Liver (tissue), 9 donors: ENCODE data around the gene VASH2. TPM values are rescaled to one million over a fixed set of nuclear protein-coding genes. Genes with fewer than 3 reads are reported as not detected.

Source experiments
- DNase-seq: peaks from one replicate; pipeline ENCODE4 v3.0.0-alpha.2; 2017; ENCODE audit warnings: low spot score
- H3K27ac ChIP-seq, 2 donors: one replicate each; pipeline ENCODE4 v1.7.0; 2013; ENCODE audit warnings: inconsistent platforms in 2 of 2, low read length in 2 of 2, control low read depth in 1 of 2, low read depth in 1 of 2, mild to moderate bottlenecking in 1 of 2
- H3K27me3 ChIP-seq, 4 donors: one replicate each; pipeline versions ENCODE4 v1.6.1 to v1.7.0; 2013; ENCODE audit warnings: low read length in 3 of 4, inconsistent platforms in 1 of 4, mild to moderate bottlenecking in 1 of 4, moderate library complexity in 1 of 4; ENCODE audit not compliant: control insufficient read depth in 4 of 4, insufficient read depth in 4 of 4
- H3K36me3 ChIP-seq, 4 donors: one replicate each; pipeline versions ENCODE4 v1.6.1 to v1.7.0; 2013; ENCODE audit warnings: low read length in 3 of 4, mild to moderate bottlenecking in 3 of 4, low read depth in 1 of 4, moderate library complexity in 1 of 4; ENCODE audit not compliant: control insufficient read depth in 4 of 4, insufficient read depth in 3 of 4
- H3K4me1 ChIP-seq, 4 donors: one replicate each; pipeline versions ENCODE4 v1.6.1 to v1.7.0; 2013; ENCODE audit warnings: low read length in 3 of 4, mild to moderate bottlenecking in 3 of 4, moderate library complexity in 1 of 4; ENCODE audit not compliant: control insufficient read depth in 4 of 4, insufficient read depth in 4 of 4
- H3K4me3 ChIP-seq, 3 donors: one replicate each; pipeline versions ENCODE4 v1.6.1 to v1.7.0; 2013; ENCODE audit warnings: low read length in 3 of 3, control low read depth in 1 of 3, low read depth in 1 of 3, mild to moderate bottlenecking in 1 of 3
- H3K9ac ChIP-seq, 2 donors: one replicate each; pipeline ENCODE4 v1.7.0; 2013; ENCODE audit warnings: low read length in 2 of 2, mild to moderate bottlenecking in 2 of 2, moderate library complexity in 2 of 2, control low read depth in 1 of 2, low read depth in 1 of 2
- H3K9me3 ChIP-seq, 4 donors: one replicate each; pipeline versions ENCODE4 v1.6.1 to v1.7.0; 2013; ENCODE audit warnings: low read length in 3 of 4; ENCODE audit not compliant: control insufficient read depth in 4 of 4
- ATF3 ChIP-seq: IDR thresholded peaks from 2 replicates; pipeline ENCODE4 v1.6.1; 2016; ENCODE audit warnings: antibody characterized with exemption
- CTCF ChIP-seq: fragments of 150-350 bp; IDR thresholded peaks from 2 replicates; pipeline ENCODE4 v1.5.1; 2017; ENCODE audit warnings: improper control_type of control experiment, low read depth, low read length; ENCODE audit not compliant: missing input control
- EGR1 ChIP-seq, 2 donors: IDR thresholded peaks; 2 replicates each; pipeline ENCODE4 v1.6.1; 2016 to 2018; ENCODE audit warnings: antibody characterized with exemption in 2 of 2, low read depth in 2 of 2
- FOXA1 ChIP-seq: IDR thresholded peaks from 2 replicates; pipeline ENCODE4 v1.6.1; 2016; ENCODE audit warnings: antibody characterized with exemption
- FOXA2 ChIP-seq: IDR thresholded peaks from 2 replicates; pipeline ENCODE4 v1.6.1; 2016; ENCODE audit warnings: antibody characterized with exemption
- GABPA ChIP-seq, 2 donors: IDR thresholded peaks in 1 of 2; conservative IDR thresholded peaks in 1 of 2; 2 replicates each; pipeline ENCODE4 v1.6.1; 2016; ENCODE audit warnings: antibody characterized with exemption in 2 of 2, mild to moderate bottlenecking in 1 of 2, moderate library complexity in 1 of 2
- HNF4A ChIP-seq, 2 donors: conservative IDR thresholded peaks; 2 replicates each; pipeline ENCODE4 v1.6.1; 2016; ENCODE audit warnings: antibody characterized with exemption in 2 of 2, mild to moderate bottlenecking in 2 of 2
- HNF4G ChIP-seq: IDR thresholded peaks from 2 replicates; pipeline ENCODE4 v1.6.1; 2016; ENCODE audit warnings: antibody characterized with exemption
- JUND ChIP-seq, 2 donors: IDR thresholded peaks; 2 replicates each; pipeline ENCODE4 v1.6.1; 2016; ENCODE audit warnings: antibody characterized with exemption in 2 of 2
- MAX ChIP-seq: IDR thresholded peaks from 2 replicates; pipeline ENCODE4 v1.6.1; 2016; ENCODE audit warnings: antibody characterized with exemption
- NR2F2 ChIP-seq: IDR thresholded peaks from 2 replicates; pipeline ENCODE4 v1.6.1; 2016; ENCODE audit warnings: antibody characterized with exemption
- RAD21 ChIP-seq, 2 donors: IDR thresholded peaks; 2 replicates each; pipeline ENCODE4 v1.6.1; 2016; ENCODE audit warnings: antibody characterized with exemption in 2 of 2, mild to moderate bottlenecking in 2 of 2
- REST ChIP-seq: IDR thresholded peaks from 2 replicates; pipeline ENCODE4 v1.6.1; 2016; ENCODE audit warnings: antibody characterized with exemption, mild to moderate bottlenecking
- RXRA ChIP-seq, 2 donors: IDR thresholded peaks; 2 replicates each; pipeline ENCODE4 v1.6.1; 2017 to 2018; ENCODE audit warnings: antibody characterized with exemption in 2 of 2, mild to moderate bottlenecking in 1 of 2
- SP1 ChIP-seq: IDR thresholded peaks from 2 replicates; pipeline ENCODE4 v1.6.1; 2018; ENCODE audit warnings: antibody characterized with exemption, mild to moderate bottlenecking
- TAF1 ChIP-seq: conservative IDR thresholded peaks from 2 replicates; pipeline ENCODE4 v1.6.1; 2016; ENCODE audit warnings: antibody characterized with exemption, mild to moderate bottlenecking
- YY1 ChIP-seq: IDR thresholded peaks from 2 replicates; pipeline ENCODE4 v1.6.1; 2016; ENCODE audit warnings: antibody characterized with exemption, mild to moderate bottlenecking
- ZBTB33 ChIP-seq: IDR thresholded peaks from 2 replicates; pipeline ENCODE4 v1.6.1; 2016; ENCODE audit warnings: antibody characterized with exemption
- WGBS: extraction: QIAGEN DNeasy Blood & Tissue Kit; methylation state at CpG from one replicate; pipeline ENCODE4 v1.1.7; 2013; 5-methylcytosine and 5-hydroxymethylcytosine counted together
- polyA plus RNA-seq, 2 donors: library from polyadenylated mRNA; stranded (reverse) in 1 of 2; unstranded in 1 of 2; fragments of 200-250 nt in 1 of 2; fragments of >200 nt in 1 of 2; fragmentation: Nextera tagmentation in 1 of 2; extraction: Ambion mirVana in 1 of 2; gene quantifications; one replicate each; pipeline versions ENCODE4 v1.2.1 to v1.2.3, GENCODE V29; 2013 to 2015
- total RNA-seq, 2 donors: library from RNA; depleted of rRNA; stranded (reverse); fragments of >200 nt; gene quantifications; one replicate each; pipeline ENCODE4 v1.2.3, GENCODE V29; 2014
- donor health status: healthy.
- donor health status: healthy.
- donor health status: healthy.
- donor health status: healthy.
- donor health status: healthy.

Gene VASH2
- total and polyA plus RNA-seq, 4 donors, result 0.01 to 0.70 (median 0.23) TPM

- TF ChIP-seq GABPA (IDR thresholded peaks at IDR 0.05 in 1 of 2, conservative IDR thresholded peaks at IDR 0.05 in 1 of 2), result no peak
- no peak for TF ChIP-seq NR2F2
- no peak for TF ChIP-seq TAF1
- TF ChIP-seq YY1, result no peak
- TF ChIP-seq RAD21 (IDR thresholded peaks at IDR 0.05), result no peak
- TF ChIP-seq FOXA2, result no peak
- Histone ChIP-seq H3K9me3 (no peaks in the 10 kb centered on the region), H3K9ac (no peak overlapping the region), H3K4me3 (no peak overlapping the region), H3K4me1 (no peaks in the 10 kb centered on the region), H3K27me3 (no peaks in the 10 kb centered on the region), H3K27ac (no peak overlapping the region), H3K36me3 (no peaks in the 10 kb centered on the region)
- WGBS, result 90% methylated on average over 6 of the region's 6 CpGs
- no peak for DNase-seq
Observed at GRCh38 chr1:212942679-212943392, 7.5 kb upstream of the VASH2 start.

- no peak for TF ChIP-seq SP1
- Histone ChIP-seq H3K9ac (no peak overlapping the region), H3K9me3 (no peaks in the 10 kb centered on the region), H3K27ac (no peak overlapping the region), H3K27me3 (no peaks in the 10 kb centered on the region), H3K36me3 (no peaks in the 10 kb centered on the region), H3K4me1 (no peaks in the 10 kb centered on the region), H3K4me3 (no peak overlapping the region)
- WGBS, result 72% methylated on average over 4 of the region's 4 CpGs
- DNase-seq, result no peak
Observed at GRCh38 chr1:212943393-212943710, 7.0 kb upstream of the VASH2 start.

- Histone ChIP-seq H3K36me3 (no peaks in the 10 kb centered on the region), H3K9me3 (no peaks in the 10 kb centered on the region), H3K27ac (no peak overlapping the region), H3K9ac (no peak overlapping the region), H3K27me3 (peaks cover 0 to 4% (median 0%) of the 10 kb centered on the region in 4 donors), H3K4me1 (no peaks in the 10 kb centered on the region), H3K4me3 (no peak overlapping the region)
- DNase-seq, result no peak
- TF ChIP-seq ZBTB33, result no peak
- no peak for TF ChIP-seq JUND (IDR thresholded peaks at IDR 0.05)
- no peak for TF ChIP-seq NR2F2
- TF ChIP-seq FOXA2, result no peak
- TF ChIP-seq GABPA (IDR thresholded peaks at IDR 0.05 in 1 of 2, conservative IDR thresholded peaks at IDR 0.05 in 1 of 2), result no peak
- no peak for TF ChIP-seq MAX
- TF ChIP-seq REST, result no peak
- TF ChIP-seq RAD21 (IDR thresholded peaks at IDR 0.05), result no peak
- no peak for TF ChIP-seq CTCF
- no peak for TF ChIP-seq FOXA1
- no peak for TF ChIP-seq HNF4G
- TF ChIP-seq RXRA (IDR thresholded peaks at IDR 0.05), result no peak
- no peak for TF ChIP-seq TAF1
- TF ChIP-seq HNF4A (conservative IDR thresholded peaks at IDR 0.05), result no peak
- TF ChIP-seq SP1, result no peak
- TF ChIP-seq YY1, result no peak
- no peak for TF ChIP-seq EGR1 (IDR thresholded peaks at IDR 0.05; ENCODE audit: low read depth in 2 of 2)
- no peak for TF ChIP-seq ATF3
- 89% methylated on average over 6 of the region's 6 CpGs for WGBS
Observed at GRCh38 chr1:212944229-212944901, 6.0 kb upstream of the VASH2 start.
